ENCODE measurements around the gene BACE2.

DNA sequence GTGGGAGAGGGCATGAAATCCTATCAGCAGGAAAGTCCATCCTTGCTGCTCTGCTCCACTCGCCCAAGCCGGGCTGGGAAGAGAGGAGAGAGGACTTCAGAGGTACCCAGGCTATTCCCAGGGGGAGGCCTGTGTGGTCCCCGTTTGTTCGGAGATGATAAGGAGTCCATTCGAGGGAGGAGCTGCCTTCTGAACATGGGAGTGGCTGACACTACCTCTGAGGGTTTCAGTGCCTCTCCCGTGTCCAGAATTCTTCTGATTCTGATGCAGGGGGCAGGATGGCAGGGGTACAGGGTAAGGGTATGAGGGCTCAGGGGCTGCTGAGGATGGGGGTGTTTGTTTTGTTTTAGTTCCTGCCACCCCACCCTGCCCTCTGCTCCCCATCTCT is 40.4 kb downstream of the BACE2 start:
- no peak for TF ChIP-seq ARNT (IDR thresholded peaks at IDR 0.05)
- TF ChIP-seq ELF4 (IDR thresholded peaks at IDR 0.05), result no peak
- TF ChIP-seq FOXM1 (IDR thresholded peaks at IDR 0.05; ENCODE audit: borderline replicate concordance), result no peak
- TF ChIP-seq HDGF (IDR thresholded peaks at IDR 0.05; ENCODE audit: borderline replicate concordance), result no peak
- TF ChIP-seq FOXA1 (IDR thresholded peaks at IDR 0.05), result no peak
- TF ChIP-seq TARDBP (IDR thresholded peaks at IDR 0.05), result no peak
